HCT116 (cell line): Measurements from ENCODE around the gene CCDC38. TPM values are rescaled to one million over a fixed set of nuclear protein-coding genes. Genes with fewer than 3 reads are reported as not detected.

Source experiments
- ATAC-seq: fragments of 200-7000 bp; cut with Tn5 transposase; 2 replicates; pipeline ENCODE4 v1.9.1; 2020; ENCODE audit warnings: mild to moderate bottlenecking, moderate library complexity
- BruUV-seq: library from RNA; stranded (reverse); fragments of 400-500 nt; replicated peaks from 2 replicates; lab custom pipeline; 2021; lab: Mats Ljungman, UMichigan
- CTCF ChIA-PET: fragments of 300-600 bp; sonication (Branson Sonifier 250); formaldehyde crosslinking; loops from one replicate; lab custom pipeline; 2021; ENCODE audit warnings: antibody characterized with exemption; lab: Charles Lee
- POLR2A ChIA-PET: fragments of 300-600, 350-600 bp; sonication (Branson Sonifier 250); formaldehyde crosslinking; loops from one replicate; lab custom pipeline; 2021; ENCODE audit warnings: antibody characterized with exemption; lab: Charles Lee
- RAD21 ChIA-PET, 2 experiments: fragments of 300-600 bp; sonication (Branson Sonifier 250); formaldehyde crosslinking; loops; one replicate each; lab custom pipeline; 2023; ENCODE audit warnings: low total read pairs in 2 of 2; ENCODE audit not compliant: uncharacterized antibody in 2 of 2, unreplicated experiment in 2 of 2, low non-redundant PET in 1 of 2; lab: Charles Lee
- DNase-seq: peaks from one replicate; pipeline ENCODE4 v3.0.0-alpha.2; 2010; ENCODE audit warnings: low read depth, low spot score
- H2AFZ ChIP-seq: fragments of 200-600 bp; shearing (Covaris generic), sonication (generic); 2 replicates; pipeline ENCODE4 v1.6.1; 2017; ENCODE audit warnings: low read depth, mixed run types, mixed read lengths, antibody characterized with exemption, low read length; ENCODE audit not compliant: poor library complexity, severe bottlenecking
- H3K27ac ChIP-seq: 2 replicates; pipeline ENCODE4 v1.5.1; 2012; ENCODE audit warnings: low read depth, low read length
- H3K27me3 ChIP-seq: fragments of 200-600 bp; sonication (generic); 2 replicates; pipeline ENCODE4 v1.6.1; 2016; ENCODE audit warnings: mixed run types, low read length, mixed read lengths; ENCODE audit not compliant: insufficient read depth
- H3K36me3 ChIP-seq, 2 experiments: fragments of 200-500 bp in 1 of 2; fragments of 200-600 bp in 1 of 2; sonication (Bioruptor generic) in 1 of 2; sonication (generic) in 1 of 2; 2 replicates each; pipeline versions ENCODE4 v1.5.1 to v1.6.1; 2014 to 2016; ENCODE audit warnings: low read length in 2 of 2, inconsistent platforms in 1 of 2, mixed read lengths in 1 of 2, mixed run types in 1 of 2; ENCODE audit not compliant: insufficient read depth in 2 of 2, control insufficient read depth in 1 of 2
- H3K4me1 ChIP-seq, 2 experiments: fragments of 200-600 bp in 1 of 2; sonication (generic) in 1 of 2; 2 replicates each; pipeline versions ENCODE4 v1.5.1 to v1.6.1; 2012 to 2017; ENCODE audit warnings: low read length in 2 of 2, inconsistent platforms in 1 of 2, mild to moderate bottlenecking in 1 of 2, mixed read lengths in 1 of 2, mixed run types in 1 of 2, moderate library complexity in 1 of 2; ENCODE audit not compliant: insufficient read depth in 2 of 2, control insufficient read depth in 1 of 2
- H3K4me2 ChIP-seq: fragments of 200-600 bp; sonication (generic); 2 replicates; pipeline ENCODE4 v1.6.1; 2017; ENCODE audit warnings: mixed run types, low read length, mixed read lengths
- H3K4me3 ChIP-seq, 2 experiments: fragments of 200-600 bp in 1 of 2; sonication (generic) in 1 of 2; replicated peaks in 1 of 2; 2 replicates each; pipeline ENCODE4 v1.5.1; 2011 to 2016; ENCODE audit warnings: low read length in 2 of 2, control low read depth in 1 of 2, low read depth in 1 of 2, mild to moderate bottlenecking in 1 of 2, mixed read lengths in 1 of 2, mixed run types in 1 of 2
- H3K79me2 ChIP-seq: fragments of 200-600 bp; sonication (generic); 2 replicates; pipeline ENCODE4 v1.6.1; 2017; ENCODE audit warnings: mild to moderate bottlenecking, mixed run types, low read length, moderate library complexity, mixed read lengths; ENCODE audit not compliant: insufficient read depth
- H3K9ac ChIP-seq: fragments of 200-600 bp; sonication (generic); 2 replicates; pipeline ENCODE4 v1.6.1; 2016; ENCODE audit warnings: low read length, mixed read lengths
- H3K9me2 ChIP-seq: fragments of 200-600 bp; sonication (generic), shearing (Covaris generic); 2 replicates; pipeline ENCODE4 v1.6.1; 2017; ENCODE audit warnings: mixed run types, mild to moderate bottlenecking, moderate library complexity; ENCODE audit not compliant: insufficient read depth
- H3K9me3 ChIP-seq, 2 experiments: fragments of 200-500 bp in 1 of 2; fragments of 200-600 bp in 1 of 2; sonication (Bioruptor generic) in 1 of 2; sonication (generic) in 1 of 2; 2 replicates each; pipeline ENCODE4 v1.6.1; 2014 to 2017; ENCODE audit warnings: low read length in 2 of 2, mixed read lengths in 2 of 2, inconsistent platforms in 1 of 2, low read depth in 1 of 2, mild to moderate bottlenecking in 1 of 2, mixed run types in 1 of 2, moderate library complexity in 1 of 2; ENCODE audit not compliant: control insufficient read depth in 1 of 2, insufficient read depth in 1 of 2
- H4K20me1 ChIP-seq: fragments of 200-600 bp; sonication (generic), shearing (Covaris generic); 2 replicates; pipeline ENCODE4 v1.6.1; 2017; ENCODE audit warnings: mixed run types, mild to moderate bottlenecking, moderate library complexity; ENCODE audit not compliant: insufficient read depth
- EGR1 ChIP-seq: IDR thresholded peaks from 2 replicates; pipeline ENCODE4 v1.6.1; 2012; ENCODE audit warnings: low read depth
- POLR2A ChIP-seq: IDR thresholded peaks from 2 replicates; pipeline ENCODE4 v1.7.0; 2011; ENCODE audit warnings: borderline replicate concordance; ENCODE audit not compliant: insufficient read depth, insufficient read length; ENCODE audit errors: extremely low read depth
- SP1 ChIP-seq: IDR thresholded peaks from 2 replicates; pipeline ENCODE4 v1.6.1; 2012; ENCODE audit warnings: low read depth
- SRF ChIP-seq: IDR thresholded peaks from 2 replicates; pipeline ENCODE4 v1.6.1; 2012; ENCODE audit warnings: low read depth
- TCF7L2 ChIP-seq: IDR thresholded peaks from 2 replicates; pipeline ENCODE4 v1.7.0; 2011; ENCODE audit warnings: borderline replicate concordance, inconsistent platforms; ENCODE audit not compliant: insufficient read depth, insufficient read length; ENCODE audit errors: extremely low read depth
- intact Hi-C: fragments of 100-400 bp; cut with micrococcal nuclease; formaldehyde crosslinking; loops from 2 replicates; pipeline ENCODE4 v1.10.0; 2022
- total RNA-seq: library from RNA; stranded (reverse); gene quantifications from one replicate; pipeline ENCODE4 v1.2.1, GENCODE V29; 2021; ENCODE audit not compliant: unreplicated experiment
- TF ChIP-seq, protein P1 (sequence below): IDR thresholded peaks from 2 replicates; pipeline ENCODE4 v1.6.1; 2011; ENCODE audit warnings: mild to moderate bottlenecking, low read length, moderate library complexity; ENCODE audit not compliant: insufficient replicate concordance; ENCODE audit errors: extremely low read depth
- TF ChIP-seq, protein P2 (sequence below): IDR thresholded peaks from 2 replicates; pipeline ENCODE4 v1.6.1; 2012

The CCDC38 gene
- total RNA-seq, 1 experiment from 2014 or later: 0.27 TPM

DNA sequence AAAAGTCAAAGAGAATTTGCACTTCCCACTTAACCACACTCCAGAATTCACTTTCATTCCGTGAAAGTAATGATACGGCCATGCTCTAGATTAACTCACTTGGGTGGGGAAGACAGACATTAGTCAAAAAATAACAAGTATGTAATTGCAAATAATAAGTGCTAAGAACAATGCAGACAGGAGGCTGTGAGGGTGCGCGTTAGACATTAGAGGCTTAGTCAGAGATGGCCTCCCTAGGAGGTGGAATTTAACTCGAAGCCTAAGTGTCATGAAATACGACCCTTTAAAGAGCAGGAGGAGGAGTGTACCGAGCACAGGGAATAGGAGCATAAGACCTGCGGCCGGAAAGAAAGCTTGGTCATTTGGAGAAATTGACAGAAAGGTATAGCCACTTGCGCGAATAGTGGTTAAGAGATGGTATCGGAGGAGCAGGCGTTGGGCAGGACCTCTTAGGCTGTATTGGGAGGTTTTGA lies 83.0 kb downstream of the CCDC38 start:
- Histone ChIP-seq H3K4me1 (peaks cover 8 to 26% of the 10 kb centered on the region in 2 experiments), H3K36me3 (peaks cover 20 to 33% of the 10 kb centered on the region in 2 experiments), H3K27ac (peak overlapping the region; percentile 64), H3K9me3 (no peaks in the 10 kb centered on the region), H4K20me1 (peaks cover 14% of the 10 kb centered on the region; the same call in 1 of the 2 replicates), H2AFZ (no peak overlapping the region), H3K9me2 (no peaks in the 10 kb centered on the region), H3K9ac (peak overlapping the region; percentile 91), H3K4me2 (peak overlapping the region; percentile 65), H3K79me2 (peaks cover 57% of the 10 kb centered on the region), H3K27me3 (no peaks in the 10 kb centered on the region), H3K4me3 (peak overlapping the region; percentile 83 to 94)
- TF ChIP-seq POLR2A (no peak), EGR1 (no peak), SRF (no peak), TCF7L2 (no peak), SP1 (no peak)
- TF ChIP-seq, protein P1, sequence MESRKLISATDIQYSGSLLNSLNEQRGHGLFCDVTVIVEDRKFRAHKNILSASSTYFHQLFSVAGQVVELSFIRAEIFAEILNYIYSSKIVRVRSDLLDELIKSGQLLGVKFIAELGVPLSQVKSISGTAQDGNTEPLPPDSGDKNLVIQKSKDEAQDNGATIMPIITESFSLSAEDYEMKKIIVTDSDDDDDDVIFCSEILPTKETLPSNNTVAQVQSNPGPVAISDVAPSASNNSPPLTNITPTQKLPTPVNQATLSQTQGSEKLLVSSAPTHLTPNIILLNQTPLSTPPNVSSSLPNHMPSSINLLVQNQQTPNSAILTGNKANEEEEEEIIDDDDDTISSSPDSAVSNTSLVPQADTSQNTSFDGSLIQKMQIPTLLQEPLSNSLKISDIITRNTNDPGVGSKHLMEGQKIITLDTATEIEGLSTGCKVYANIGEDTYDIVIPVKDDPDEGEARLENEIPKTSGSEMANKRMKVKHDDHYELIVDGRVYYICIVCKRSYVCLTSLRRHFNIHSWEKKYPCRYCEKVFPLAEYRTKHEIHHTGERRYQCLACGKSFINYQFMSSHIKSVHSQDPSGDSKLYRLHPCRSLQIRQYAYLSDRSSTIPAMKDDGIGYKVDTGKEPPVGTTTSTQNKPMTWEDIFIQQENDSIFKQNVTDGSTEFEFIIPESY: no peak
- TF ChIP-seq, protein P2, sequence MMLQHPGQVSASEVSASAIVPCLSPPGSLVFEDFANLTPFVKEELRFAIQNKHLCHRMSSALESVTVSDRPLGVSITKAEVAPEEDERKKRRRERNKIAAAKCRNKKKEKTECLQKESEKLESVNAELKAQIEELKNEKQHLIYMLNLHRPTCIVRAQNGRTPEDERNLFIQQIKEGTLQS: no peak
- DNase-seq: no peak
- ChIA-PET POLR2A (no interaction called here), CTCF (no interaction called here), RAD21 (no interaction called here)
- peak; percentile 26 for ATAC-seq
- intact Hi-C loops: no loop called here
- TSS peak; percentile 37 for BruUV-seq
